GM19099 (cell line): ENCODE measurements around the gene ANKRD27.

Source experiments
- POLR2A ChIP-seq: IDR thresholded peaks from 3 replicates; pipeline ENCODE4 v1.6.1; 2011; ENCODE audit warnings: low read depth; ENCODE audit not compliant: insufficient read length; ENCODE audit errors: extremely low read depth

Gene ANKRD27

DNA sequence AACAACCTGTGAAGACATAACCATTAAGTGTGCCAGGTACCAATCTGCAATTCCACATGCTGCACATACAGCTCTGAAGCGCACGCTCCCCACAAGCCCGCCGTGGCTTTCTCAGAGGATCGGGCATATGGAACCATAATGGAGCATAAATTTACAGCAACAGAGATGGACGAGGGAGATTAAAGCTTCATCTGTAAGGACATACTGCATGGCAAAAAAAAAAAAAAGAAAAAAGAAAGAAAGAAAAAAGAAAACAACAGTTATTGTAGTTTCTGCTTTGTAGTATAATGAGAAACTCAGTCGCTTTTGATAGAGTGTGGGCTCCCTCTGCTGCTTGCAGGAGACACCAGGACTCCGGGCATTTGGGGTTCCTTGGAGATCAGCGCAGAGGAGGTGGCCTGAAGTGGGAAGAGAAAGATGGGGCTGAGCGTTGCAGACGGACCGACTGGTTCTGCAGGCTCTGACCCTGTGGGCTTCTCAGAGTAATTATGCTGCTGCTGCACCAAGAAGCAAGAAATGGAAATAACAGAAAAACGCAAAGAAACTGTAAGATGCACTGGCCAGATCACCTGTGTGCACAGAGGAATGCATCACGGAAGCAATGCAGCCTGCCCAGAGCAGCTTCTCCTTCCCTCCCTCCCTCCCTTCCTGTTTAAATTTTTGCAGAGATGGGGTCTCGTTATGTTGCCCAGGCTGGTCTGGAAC is 104.7 kb downstream of the ANKRD27 start:
- TF ChIP-seq POLR2A, result no peak

GRCh38 chr19:32567486-32567885 is 107.5 kb downstream of the ANKRD27 start:
- TF ChIP-seq POLR2A, result no peak

GRCh38 chr19:32566246-32566830 is 108.6 kb downstream of the ANKRD27 start:
- no peak for TF ChIP-seq POLR2A

- no peak for TF ChIP-seq POLR2A
These were observed 111.2 kb downstream of the ANKRD27 start for GRCh38 chr19:32563761-32564160.

GRCh38 chr19:32558607-32559228 is 116.3 kb downstream of the ANKRD27 start:
- no peak for TF ChIP-seq POLR2A

DNA sequence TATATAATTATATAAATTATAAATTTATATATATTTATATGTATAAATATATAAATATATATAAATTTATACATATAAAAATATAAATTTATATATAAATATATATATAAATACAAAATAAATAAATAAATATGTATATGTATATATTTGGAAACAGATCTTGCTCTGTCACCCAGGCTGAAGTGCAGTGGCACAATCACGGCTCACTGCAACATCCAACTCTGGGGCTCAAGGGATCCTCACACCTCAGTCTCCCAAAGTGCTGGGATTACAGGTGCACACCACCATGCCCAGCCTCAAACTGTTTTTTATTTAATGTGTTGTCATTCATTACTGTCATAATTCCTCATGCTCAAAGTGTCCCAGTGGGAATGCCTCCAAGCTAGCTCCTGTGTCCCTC is 119.2 kb downstream of the ANKRD27 start:
- no peak for TF ChIP-seq POLR2A

DNA sequence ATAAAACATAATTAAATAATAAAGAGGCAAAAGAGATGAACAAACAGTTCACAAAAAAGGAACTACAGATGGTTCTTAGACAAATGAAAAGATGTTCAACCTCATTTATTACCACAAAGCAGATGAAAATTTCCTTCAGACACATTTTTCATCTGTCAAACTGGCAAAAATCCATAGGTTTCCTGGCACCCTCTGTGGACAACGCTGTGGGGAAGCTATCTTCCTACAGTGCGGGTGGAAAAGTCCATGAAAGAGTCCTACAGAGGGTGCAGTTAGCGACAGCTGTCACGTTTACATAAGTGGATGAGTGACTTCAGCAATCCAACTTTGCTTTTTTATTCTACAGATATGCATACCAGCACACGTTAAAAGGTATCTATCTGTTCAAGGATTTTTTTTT is 124.3 kb downstream of the ANKRD27 start:
- TF ChIP-seq POLR2A, result no peak
